GM12865 (cell line): ENCODE measurements around the gene SPEF1.

ENCODE experiments used
- DNase-seq: peaks from one replicate; pipeline ENCODE4 v3.0.0; 2010; ENCODE audit warnings: low read depth
- H3K4me3 ChIP-seq: 2 replicates; pipeline ENCODE4 v1.5.1; 2011; ENCODE audit warnings: mild to moderate bottlenecking, low read depth, low read length, control low read depth
- TF ChIP-seq, protein P1 (sequence below): IDR thresholded peaks from 2 replicates; pipeline ENCODE4 v1.5.1; 2011; ENCODE audit warnings: low read length, control low read depth, low read depth, inconsistent platforms; ENCODE audit not compliant: insufficient read depth; ENCODE audit errors: missing control alignments

Gene SPEF1

DNA sequence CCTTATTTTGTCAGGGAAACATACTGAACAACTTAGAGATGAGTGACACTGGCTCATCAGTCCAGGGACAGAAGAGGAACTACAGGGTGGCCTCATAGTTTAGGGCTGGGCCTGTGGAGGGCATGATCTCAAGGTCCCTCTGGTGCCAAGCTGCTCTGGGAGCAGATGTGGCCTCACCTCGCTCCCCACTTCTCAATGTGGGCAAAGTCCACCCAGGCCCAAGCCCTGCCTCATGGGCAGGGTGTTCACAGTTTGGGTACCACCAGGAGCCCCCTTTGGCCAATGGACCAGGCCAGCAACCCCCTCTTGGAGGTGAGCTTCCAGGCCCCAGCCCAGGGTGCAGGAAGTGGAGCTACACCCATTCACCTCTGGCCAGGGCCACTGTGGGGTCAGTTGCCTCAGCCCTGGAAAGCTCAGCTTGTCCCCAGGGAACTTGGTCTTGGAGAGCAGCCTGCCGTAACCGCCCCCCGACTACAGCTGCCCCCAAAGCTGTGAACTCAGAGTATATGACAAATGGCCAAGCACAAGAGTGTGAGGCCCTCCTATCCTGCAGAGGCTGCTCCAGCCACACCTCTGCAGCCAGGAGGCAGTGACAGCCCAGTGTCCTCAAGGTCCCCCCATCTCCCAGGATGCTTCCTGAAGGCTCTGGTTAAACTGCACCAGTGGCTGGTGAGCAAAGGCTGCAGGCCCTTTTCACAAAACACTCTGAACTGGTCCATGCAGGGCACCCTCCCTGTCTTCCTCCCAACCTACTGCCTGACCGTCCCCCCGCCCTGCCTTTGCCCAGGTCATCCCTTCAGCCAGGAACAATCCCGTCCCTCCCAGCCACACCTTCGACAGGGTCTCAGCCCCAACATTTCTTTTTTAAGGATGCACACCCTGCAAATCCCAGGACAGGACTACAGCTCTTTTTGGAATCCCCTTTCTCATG lies 17.3 kb downstream of the SPEF1 start:
- TF ChIP-seq, protein P1, sequence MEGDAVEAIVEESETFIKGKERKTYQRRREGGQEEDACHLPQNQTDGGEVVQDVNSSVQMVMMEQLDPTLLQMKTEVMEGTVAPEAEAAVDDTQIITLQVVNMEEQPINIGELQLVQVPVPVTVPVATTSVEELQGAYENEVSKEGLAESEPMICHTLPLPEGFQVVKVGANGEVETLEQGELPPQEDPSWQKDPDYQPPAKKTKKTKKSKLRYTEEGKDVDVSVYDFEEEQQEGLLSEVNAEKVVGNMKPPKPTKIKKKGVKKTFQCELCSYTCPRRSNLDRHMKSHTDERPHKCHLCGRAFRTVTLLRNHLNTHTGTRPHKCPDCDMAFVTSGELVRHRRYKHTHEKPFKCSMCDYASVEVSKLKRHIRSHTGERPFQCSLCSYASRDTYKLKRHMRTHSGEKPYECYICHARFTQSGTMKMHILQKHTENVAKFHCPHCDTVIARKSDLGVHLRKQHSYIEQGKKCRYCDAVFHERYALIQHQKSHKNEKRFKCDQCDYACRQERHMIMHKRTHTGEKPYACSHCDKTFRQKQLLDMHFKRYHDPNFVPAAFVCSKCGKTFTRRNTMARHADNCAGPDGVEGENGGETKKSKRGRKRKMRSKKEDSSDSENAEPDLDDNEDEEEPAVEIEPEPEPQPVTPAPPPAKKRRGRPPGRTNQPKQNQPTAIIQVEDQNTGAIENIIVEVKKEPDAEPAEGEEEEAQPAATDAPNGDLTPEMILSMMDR = no peak
- H3K4me3 ChIP-seq = no peak overlapping the region
- no peak for DNase-seq

DNA sequence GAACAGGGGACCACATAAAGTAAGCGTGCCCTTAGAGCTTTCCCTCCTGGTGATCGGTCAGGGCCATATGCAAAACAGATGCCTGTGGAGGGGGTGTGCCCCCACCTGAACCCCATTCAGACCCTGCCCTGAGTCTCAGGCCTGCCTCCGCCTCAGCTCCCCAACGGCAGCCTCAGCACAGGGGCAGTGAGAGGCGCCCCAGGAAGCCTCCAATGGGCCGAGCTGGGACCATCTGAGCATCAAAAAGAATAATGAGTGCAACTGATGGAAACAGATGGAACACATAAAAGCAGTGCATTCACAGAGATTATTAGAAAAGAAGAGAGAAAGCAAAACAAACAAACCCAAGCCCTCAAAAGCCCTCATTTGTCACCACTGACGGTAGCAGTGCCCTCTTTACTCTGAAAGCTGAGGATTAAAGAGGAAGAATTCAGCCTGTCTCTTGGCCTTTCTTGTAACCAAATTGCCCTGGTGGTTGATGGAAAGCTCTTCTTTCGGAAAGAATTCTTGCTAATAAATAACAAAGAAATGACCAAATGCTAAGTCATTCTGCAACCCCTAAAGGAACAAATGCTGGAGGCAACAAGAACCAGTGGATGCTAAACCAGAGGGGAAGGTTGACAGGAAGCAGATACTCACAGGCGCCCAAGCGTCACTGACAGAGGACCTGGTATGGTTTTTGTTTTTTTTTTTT lies 20.4 kb downstream of the SPEF1 start:
- TF ChIP-seq, protein P1 = no peak
- no peak overlapping the region for H3K4me3 ChIP-seq
- no peak for DNase-seq

DNA sequence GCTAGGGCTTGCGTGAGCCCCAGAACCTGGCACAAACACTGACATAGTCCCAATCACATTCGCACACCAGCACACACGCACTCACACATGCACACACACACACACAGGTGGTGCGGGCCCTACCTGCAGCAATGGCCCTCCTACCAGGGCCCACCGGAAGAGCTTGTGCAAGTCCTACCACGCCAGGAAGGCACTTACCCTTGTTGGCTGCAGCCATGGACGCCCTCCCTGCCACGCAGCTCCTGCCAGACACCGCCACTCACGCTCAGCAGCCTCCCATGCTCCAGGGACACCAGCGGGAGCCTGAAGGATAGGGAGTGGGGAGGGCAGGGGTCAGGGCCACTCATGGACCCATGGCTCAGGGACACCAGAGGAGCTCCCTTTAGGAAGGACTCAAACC lies 21.4 kb downstream of the SPEF1 start:
- DNase-seq = no peak
- no peak overlapping the region for H3K4me3 ChIP-seq
- TF ChIP-seq, protein P1 = no peak

DNA sequence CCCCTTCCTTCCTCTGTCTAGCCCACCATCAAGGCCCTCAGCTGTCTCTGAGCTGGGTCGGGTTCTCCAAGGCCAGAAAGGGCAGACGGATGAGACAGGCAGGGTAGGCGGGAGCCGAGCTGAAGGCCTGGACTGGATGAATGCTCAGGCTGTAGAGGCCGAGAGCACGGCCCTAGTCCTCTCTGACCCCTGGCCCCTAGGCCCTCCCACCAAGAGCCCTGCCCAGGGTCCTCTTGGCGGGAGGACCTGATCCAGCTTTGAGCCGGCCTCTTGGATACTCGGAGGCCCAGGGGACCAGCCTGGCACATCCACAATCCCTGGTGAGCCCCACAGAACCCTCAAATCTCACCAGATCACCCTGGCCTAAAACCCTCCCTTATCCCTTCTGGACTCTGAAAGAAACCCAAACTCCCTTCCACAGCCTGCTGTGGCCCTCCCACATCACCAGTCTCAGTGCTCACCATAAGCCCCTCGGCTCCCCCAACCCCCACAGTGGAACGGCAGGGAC lies 21.9 kb downstream of the SPEF1 start:
- TF ChIP-seq, protein P1 = no peak
- no peak for DNase-seq
- H3K4me3 ChIP-seq = no peak overlapping the region

DNA sequence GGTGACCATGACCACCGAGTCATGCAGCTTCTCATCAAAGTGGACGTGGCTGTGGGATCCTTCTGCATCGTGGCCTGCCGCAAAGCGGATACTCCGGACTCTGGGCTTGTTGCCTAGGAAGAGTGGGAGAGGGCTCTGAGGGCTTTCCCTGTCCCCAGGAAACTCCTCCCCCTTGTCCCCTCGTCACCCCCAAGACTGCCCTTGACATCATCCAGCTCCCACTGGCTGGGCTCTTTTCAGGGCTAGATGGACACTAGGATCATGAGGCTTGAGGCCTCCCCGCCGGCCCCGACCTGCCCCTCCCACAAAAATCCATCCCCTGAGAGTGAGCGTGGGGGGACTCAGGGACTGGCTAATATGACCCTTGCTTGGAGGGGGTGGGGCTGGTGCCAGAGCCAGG lies 22.7 kb downstream of the SPEF1 start:
- no peak overlapping the region for H3K4me3 ChIP-seq
- TF ChIP-seq, protein P1 = no peak
- DNase-seq = no peak

DNA sequence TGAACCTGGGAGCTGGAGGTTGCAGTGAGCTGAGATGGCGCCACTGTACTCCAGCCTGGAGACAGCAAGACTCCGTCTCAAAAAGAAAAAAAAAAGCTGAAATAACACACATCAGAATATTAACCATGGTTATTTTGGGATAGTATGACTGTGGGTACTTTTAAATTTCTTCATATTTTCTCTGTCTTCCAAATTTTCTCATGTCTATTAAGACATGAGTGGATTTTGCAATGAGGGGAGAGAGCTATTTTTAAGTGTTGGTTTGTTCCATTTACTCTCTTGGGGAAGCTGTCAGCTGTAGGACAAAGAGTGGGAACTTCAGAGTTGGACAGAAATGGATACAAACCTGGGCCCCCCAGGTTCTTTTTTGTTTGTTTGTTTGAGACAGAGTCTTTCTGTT lies 24.0 kb downstream of the SPEF1 start:
- no peak for DNase-seq
- H3K4me3 ChIP-seq = no peak overlapping the region
- TF ChIP-seq, protein P1 = no peak
